GM13976 (cell line): Measurements from ENCODE around the gene TBX1.

Experiments used
- DNase-seq: peaks from one replicate; pipeline ENCODE4 v3.0.0; 2012; ENCODE audit warnings: low spot score
- in situ Hi-C: fragments of 300-500 bp; cut with MboI; formaldehyde crosslinking; loops from one replicate; pipeline ENCODE4 v1.12.0; 2022; ENCODE audit warnings: low sequenced_read_pairs, mixed read lengths, inconsistent platforms; ENCODE audit not compliant: unreplicated experiment
- TF ChIP-seq, protein P1 (sequence below): IDR thresholded peaks from 2 replicates; pipeline ENCODE4 v1.5.1; 2012; ENCODE audit warnings: borderline replicate concordance, mild to moderate bottlenecking; ENCODE audit not compliant: insufficient read depth; ENCODE audit errors: extremely low read depth, missing control alignments, control extremely low read depth

Gene TBX1

DNA sequence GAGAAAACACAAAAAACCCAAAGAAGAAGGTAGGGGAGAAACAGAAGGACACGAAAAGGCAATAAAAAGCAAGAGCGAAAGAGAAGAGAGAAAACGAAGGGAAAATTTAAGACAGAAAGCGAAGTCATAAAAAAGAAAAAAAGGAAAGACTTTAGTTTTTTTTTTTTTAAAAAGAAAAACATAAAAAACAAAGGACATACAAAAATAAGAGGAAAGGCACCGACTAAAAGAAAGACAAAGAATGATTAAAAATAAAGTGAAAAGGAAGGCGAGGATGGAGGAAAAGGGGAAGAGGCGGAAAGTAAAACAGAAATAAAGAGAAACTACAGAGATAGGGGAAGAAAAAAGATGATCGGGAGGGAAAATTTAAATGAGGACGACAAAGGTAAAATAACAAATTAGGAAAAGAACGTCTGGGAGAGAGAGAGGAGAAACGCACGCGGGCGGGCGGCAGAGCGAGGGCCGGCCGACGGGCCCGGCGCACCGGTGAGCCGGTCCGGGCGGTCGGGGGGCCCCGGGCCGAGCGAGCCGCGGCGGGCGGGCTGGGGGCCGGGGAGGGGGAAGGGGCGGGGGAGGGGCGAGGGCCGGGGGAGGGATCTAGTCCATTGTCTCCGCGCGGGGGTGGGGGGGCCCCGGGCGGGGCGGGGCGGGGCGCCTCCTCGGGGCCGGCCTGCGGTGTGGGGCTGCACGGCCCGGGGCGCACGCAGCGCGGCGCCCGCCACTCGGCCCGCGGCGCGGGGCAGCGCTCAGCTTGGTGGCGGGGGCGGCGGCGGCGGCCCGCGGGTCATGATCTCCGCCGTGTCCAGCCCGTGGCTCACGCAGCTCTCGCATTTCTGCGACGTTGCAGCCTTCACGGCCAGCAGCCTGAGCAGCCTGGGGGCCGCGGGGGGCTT lies at the start of gene TBX1:
TSS of gene TBX1 (plus strand) at position 721 of the 893 bp plus-strand sequence. CDS start at position 787, 66 bp downstream.
- in situ Hi-C loops: no loop called here

DNA sequence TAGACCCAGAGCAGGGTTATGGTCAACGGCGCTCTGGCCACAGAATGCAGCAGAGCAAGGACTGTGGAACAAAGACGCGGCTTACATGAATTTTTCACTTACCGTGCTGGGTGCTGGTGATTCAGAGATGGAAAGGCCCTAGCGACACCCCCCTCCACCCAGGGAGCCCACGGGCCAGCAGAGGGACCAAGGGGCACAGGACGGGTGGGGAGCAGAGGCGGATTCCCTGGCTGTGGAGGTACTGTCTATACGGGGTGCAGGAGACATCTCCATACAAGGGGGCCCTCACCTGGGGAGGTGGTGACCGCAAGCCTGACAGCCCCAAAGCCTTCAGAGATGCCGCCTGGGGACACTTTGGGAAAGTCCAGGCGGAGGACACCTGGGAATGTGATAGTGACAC lies 47.3 kb upstream of the TBX1 start:
- in situ Hi-C loops: no loop called here
- TF ChIP-seq, protein P1, sequence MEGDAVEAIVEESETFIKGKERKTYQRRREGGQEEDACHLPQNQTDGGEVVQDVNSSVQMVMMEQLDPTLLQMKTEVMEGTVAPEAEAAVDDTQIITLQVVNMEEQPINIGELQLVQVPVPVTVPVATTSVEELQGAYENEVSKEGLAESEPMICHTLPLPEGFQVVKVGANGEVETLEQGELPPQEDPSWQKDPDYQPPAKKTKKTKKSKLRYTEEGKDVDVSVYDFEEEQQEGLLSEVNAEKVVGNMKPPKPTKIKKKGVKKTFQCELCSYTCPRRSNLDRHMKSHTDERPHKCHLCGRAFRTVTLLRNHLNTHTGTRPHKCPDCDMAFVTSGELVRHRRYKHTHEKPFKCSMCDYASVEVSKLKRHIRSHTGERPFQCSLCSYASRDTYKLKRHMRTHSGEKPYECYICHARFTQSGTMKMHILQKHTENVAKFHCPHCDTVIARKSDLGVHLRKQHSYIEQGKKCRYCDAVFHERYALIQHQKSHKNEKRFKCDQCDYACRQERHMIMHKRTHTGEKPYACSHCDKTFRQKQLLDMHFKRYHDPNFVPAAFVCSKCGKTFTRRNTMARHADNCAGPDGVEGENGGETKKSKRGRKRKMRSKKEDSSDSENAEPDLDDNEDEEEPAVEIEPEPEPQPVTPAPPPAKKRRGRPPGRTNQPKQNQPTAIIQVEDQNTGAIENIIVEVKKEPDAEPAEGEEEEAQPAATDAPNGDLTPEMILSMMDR: no peak
- DNase-seq: no peak

More for the DNA sequence above, at the start of gene TBX1:
- DNase-seq: no peak
- TF ChIP-seq, protein P1: no peak

DNA sequence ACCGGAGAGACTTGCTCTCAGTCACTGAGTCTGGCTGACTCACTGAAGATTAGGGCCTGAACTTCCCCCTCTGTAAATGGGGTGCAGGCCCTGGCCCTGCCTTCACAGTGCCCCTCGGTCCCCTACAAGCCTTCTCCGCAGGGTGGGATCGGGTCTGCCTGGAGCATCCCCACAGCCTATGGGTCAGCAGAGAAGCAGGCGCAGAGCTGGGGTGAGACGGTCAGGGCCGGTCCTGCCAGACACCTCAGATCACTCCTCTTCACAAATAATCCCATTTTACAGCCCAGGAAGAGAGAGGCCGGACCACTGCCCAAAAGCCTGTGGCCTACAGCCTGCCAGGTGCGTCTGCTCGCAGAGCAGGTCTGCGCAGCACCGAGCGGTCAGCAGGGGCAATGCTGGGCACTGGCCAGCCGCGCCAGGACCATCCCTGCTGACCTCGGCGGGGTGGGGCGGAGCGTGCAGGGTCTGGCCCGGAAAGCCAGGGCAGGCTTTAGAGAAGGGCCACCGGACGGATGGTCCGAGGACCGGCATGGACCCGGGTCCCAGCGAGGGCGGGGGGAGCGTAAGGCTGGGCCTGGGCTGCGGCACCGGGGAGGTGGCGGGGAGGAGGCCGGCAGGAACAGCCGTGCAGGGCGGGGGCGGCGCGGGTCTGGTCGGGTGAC lies 46.8 kb upstream of the TBX1 start:
- in situ Hi-C loops: no loop called here
- TF ChIP-seq, protein P1: no peak
- DNase-seq: no peak

DNA sequence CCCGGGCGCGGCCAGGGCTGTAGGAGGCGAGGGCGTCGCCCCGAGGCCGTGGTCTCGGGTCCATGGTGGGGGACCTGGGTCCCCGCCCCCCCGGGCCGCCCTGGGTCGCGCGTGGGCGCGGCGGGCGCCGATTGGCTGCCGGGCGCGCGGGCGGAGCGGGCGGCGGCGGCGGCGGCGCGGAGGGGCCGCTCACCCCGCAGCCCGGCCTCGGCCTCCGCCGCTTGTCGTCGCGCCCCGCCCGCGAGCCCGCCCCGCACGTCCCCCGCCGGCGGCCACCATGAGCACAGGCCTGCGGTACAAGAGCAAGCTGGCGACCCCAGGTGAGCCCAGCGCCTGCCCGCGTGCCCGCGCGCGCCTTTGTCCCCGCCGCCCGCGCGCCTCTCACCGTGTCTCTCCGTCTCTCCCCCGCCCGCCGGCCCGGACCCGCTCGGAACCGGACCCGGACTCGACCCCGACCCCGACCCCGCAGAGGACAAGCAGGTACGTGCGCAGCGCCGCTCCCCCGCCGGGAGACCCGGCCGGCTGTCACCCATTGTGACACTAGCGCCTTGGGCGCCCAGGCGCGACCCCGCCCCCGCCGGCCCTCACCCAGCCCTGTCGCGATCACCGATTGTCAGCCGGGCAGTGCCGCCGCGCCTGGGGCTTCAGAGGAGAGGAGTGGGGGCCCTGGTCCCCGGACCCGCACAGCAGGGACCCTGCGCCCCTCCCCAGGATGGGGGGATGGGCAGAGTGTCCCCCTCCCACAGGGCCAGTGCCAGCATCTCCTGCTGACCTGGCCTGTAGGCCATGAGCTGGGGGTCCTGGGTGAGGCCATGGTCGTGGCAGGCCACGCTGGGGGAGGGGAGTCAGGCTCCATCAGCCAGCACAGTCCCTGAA lies 46.0 kb upstream of the TBX1 start, which contains the start of gene SEPTIN5:
TSS of gene SEPTIN5 (plus strand) at position 192 of the 876 bp plus-strand sequence. CDS start at position 278, 86 bp downstream.
- in situ Hi-C loops: no loop called here
- TF ChIP-seq, protein P1: no peak
- DNase-seq: no peak

DNA sequence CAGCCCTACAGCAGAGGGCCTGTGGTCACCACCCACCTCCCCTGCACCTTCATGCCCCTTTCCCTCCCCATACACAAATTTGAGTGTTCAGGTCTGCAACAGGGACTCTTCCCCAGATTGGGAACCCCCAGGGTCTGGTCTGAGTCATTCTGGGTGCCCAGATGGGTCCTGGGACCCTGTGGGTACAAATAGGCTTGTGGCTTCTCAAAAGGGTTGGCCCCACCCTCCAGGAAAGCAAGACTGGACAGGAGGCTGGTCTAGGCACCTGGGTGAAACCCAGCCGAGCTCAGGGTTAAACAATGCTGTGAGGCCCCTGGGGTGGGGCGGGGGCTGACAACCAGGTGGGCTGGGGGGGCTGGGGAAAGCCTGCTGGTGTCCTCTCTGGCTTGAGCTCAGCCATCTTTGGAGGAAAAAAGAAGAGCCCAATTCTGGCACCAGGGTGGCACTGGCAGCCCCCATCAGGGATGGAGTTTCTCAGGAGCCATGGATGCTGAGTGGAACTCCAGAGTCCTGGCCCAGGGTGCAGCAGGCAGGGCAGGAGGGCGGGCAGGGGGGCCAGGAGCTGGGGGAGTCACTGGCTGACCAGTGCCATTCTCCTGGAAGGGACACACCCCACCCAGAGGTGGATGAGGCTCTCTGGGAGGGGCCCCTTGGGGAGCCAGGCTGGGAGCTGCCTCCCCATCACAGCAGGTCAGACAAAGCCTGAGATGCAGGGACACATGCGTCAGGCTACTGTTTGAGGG lies 45.2 kb upstream of the TBX1 start:
- no peak for DNase-seq
- in situ Hi-C loops: no loop called here
- TF ChIP-seq, protein P1: no peak
